Mesothelial cell of epicardium (in vitro differentiated cells): ENCODE data around the gene ZNF609. TPM values are rescaled to one million over a fixed set of nuclear protein-coding genes. Genes with fewer than 3 reads are reported as not detected.

ENCODE experiments used
- DNase-seq, 2 experiments: peaks; one replicate each; pipeline ENCODE4 v3.0.0; 2021; ENCODE audit warnings: low spot score in 2 of 2; ENCODE audit not compliant: unreplicated experiment in 2 of 2
- H3K27ac Mint-ChIP-seq: 2 replicates; pipeline ENCODE4 v1.8.0; 2021; ENCODE audit warnings: mixed read lengths
- H3K27me3 Mint-ChIP-seq: 2 replicates; pipeline ENCODE4 v1.8.0; 2021; ENCODE audit warnings: low read depth, mixed read lengths
- H3K36me3 Mint-ChIP-seq: 2 replicates; pipeline ENCODE4 v1.8.0; 2021; ENCODE audit warnings: mixed read lengths
- H3K4me1 Mint-ChIP-seq: 2 replicates; pipeline ENCODE4 v1.8.0; 2021; ENCODE audit warnings: mixed read lengths
- H3K4me3 Mint-ChIP-seq: 2 replicates; pipeline ENCODE4 v1.8.0; 2021; ENCODE audit warnings: mild to moderate bottlenecking, moderate library complexity, mixed read lengths
- H3K9me3 Mint-ChIP-seq: 2 replicates; pipeline ENCODE4 v1.8.0; 2021; ENCODE audit warnings: mixed read lengths
- CTCF ChIP-seq: fragments of 200-600 bp; sonication (generic); IDR thresholded peaks from one replicate; pipeline ENCODE4 v1.5.0; 2021; ENCODE audit warnings: antibody characterized with exemption; ENCODE audit not compliant: unreplicated experiment
- total RNA-seq: library from RNA; stranded (reverse); gene quantifications from 3 replicates; pipeline ENCODE4 v1.2.1, GENCODE V29; 2021

ZNF609 gene
- total RNA-seq, 1 donor from 2014 or later = 76.0 TPM

GRCh38 chr15:64426845-64427465, 33.4 kb upstream of the ZNF609 start:
- DNase-seq = no peak
- TF ChIP-seq CTCF = no peak
- Mint-ChIP-seq H3K36me3 (peaks cover 15% of the 10 kb centered on the region), H3K9me3 (no peaks in the 10 kb centered on the region), H3K27me3 (no peaks in the 10 kb centered on the region), H3K4me1 (peaks cover 23% of the 10 kb centered on the region), H3K4me3 (no peak overlapping the region), H3K27ac (peak overlapping the region; percentile 47)

GRCh38 chr15:64429448-64429847, 30.9 kb upstream of the ZNF609 start:
- no peaks in the 10 kb centered on the region for H3K9me3 Mint-ChIP-seq
- H3K4me1 Mint-ChIP-seq = peaks cover 23% of the 10 kb centered on the region

GRCh38 chr15:64430000-64430735, 30.2 kb upstream of the ZNF609 start:
- DNase-seq = no peak
- Mint-ChIP-seq H3K4me1 (peaks cover 23% of the 10 kb centered on the region), H3K27me3 (no peaks in the 10 kb centered on the region), H3K36me3 (peaks cover 12% of the 10 kb centered on the region), H3K4me3 (no peak overlapping the region), H3K9me3 (no peaks in the 10 kb centered on the region), H3K27ac (peak overlapping the region; percentile 78)
- TF ChIP-seq CTCF = no peak

More at GRCh38 chr15:64429448-64429847, 30.9 kb upstream of the ZNF609 start:
- H3K4me3 Mint-ChIP-seq = no peak overlapping the region
- DNase-seq = no peak
- peaks cover 13% of the 10 kb centered on the region for H3K36me3 Mint-ChIP-seq
- TF ChIP-seq CTCF = no peak
- no peaks in the 10 kb centered on the region for H3K27me3 Mint-ChIP-seq
- H3K27ac Mint-ChIP-seq = peak overlapping the region; percentile 78

GRCh38 chr15:64437982-64438381, 22.4 kb upstream of the ZNF609 start:
- no peak overlapping the region for H3K4me3 Mint-ChIP-seq
- peak overlapping the region; percentile 4 for H3K27ac Mint-ChIP-seq
- peaks cover 16% of the 10 kb centered on the region for H3K4me1 Mint-ChIP-seq
- no peak for TF ChIP-seq CTCF
- no peak for DNase-seq
- no peaks in the 10 kb centered on the region for H3K9me3 Mint-ChIP-seq
- H3K27me3 Mint-ChIP-seq = no peaks in the 10 kb centered on the region
- peaks cover 14% of the 10 kb centered on the region for H3K36me3 Mint-ChIP-seq

GRCh38 chr15:64438653-64439447, 21.5 kb upstream of the ZNF609 start:
- Mint-ChIP-seq H3K9me3 (no peaks in the 10 kb centered on the region), H3K4me1 (peaks cover 25% of the 10 kb centered on the region), H3K4me3 (no peak overlapping the region), H3K27me3 (no peaks in the 10 kb centered on the region), H3K27ac (no peak overlapping the region), H3K36me3 (peaks cover 10% of the 10 kb centered on the region)
- no peak for TF ChIP-seq CTCF
- DNase-seq = no peak
